GM12873 (cell line): ENCODE data around the gene AREL1.

Experiments
- CTCF ChIP-seq: IDR thresholded peaks from 2 replicates; pipeline ENCODE4 v1.5.1; 2012; ENCODE audit warnings: low read depth, mild to moderate bottlenecking, moderate library complexity, low read length, control low read depth; ENCODE audit not compliant: insufficient read depth; ENCODE audit errors: missing control alignments

AREL1 gene

GRCh38 chr14:74684434-74684833 lies 28.4 kb downstream of the AREL1 start:
- no peak for TF ChIP-seq CTCF

- TF ChIP-seq CTCF, result no peak
Measured at GRCh38 chr14:74683406-74683805, 29.5 kb downstream of the AREL1 start.

GRCh38 chr14:74682169-74682952 lies 30.5 kb downstream of the AREL1 start:
- TF ChIP-seq CTCF, result no peak

- no peak for TF ChIP-seq CTCF
Measured at GRCh38 chr14:74675219-74675618, 37.7 kb downstream of the AREL1 start.

- TF ChIP-seq CTCF, result no peak
Measured at GRCh38 chr14:74673768-74674167, 39.1 kb downstream of the AREL1 start.

GRCh38 chr14:74671789-74672188 lies 41.1 kb downstream of the AREL1 start:
- no peak for TF ChIP-seq CTCF

GRCh38 chr14:74670726-74671411 lies 42.0 kb downstream of the AREL1 start:
- TF ChIP-seq CTCF, result no peak
